ENCODE measurements around the gene R3HDM2.

The R3HDM2 gene

DNA sequence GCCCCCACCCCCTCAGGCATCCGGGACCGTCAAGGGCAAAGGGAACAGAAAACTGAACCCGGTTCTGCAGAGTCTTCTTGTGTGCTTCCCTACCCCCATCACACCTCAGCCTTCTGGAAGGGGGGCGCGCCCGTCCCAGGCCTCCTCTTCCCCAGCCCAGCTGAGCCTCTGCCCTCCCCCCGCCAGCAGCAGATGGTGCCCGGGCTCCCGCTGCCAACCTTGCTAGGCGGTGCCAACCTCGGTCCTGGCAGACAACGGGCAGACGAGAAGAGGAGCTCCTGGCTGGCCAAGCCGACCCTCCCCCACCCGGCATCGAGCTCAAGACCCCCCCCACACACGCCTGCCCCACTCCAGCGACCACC, 188.5 kb downstream of the R3HDM2 start:
- DNase-seq (ENCODE audit: low read depth, low spot score), result no peak

DNA sequence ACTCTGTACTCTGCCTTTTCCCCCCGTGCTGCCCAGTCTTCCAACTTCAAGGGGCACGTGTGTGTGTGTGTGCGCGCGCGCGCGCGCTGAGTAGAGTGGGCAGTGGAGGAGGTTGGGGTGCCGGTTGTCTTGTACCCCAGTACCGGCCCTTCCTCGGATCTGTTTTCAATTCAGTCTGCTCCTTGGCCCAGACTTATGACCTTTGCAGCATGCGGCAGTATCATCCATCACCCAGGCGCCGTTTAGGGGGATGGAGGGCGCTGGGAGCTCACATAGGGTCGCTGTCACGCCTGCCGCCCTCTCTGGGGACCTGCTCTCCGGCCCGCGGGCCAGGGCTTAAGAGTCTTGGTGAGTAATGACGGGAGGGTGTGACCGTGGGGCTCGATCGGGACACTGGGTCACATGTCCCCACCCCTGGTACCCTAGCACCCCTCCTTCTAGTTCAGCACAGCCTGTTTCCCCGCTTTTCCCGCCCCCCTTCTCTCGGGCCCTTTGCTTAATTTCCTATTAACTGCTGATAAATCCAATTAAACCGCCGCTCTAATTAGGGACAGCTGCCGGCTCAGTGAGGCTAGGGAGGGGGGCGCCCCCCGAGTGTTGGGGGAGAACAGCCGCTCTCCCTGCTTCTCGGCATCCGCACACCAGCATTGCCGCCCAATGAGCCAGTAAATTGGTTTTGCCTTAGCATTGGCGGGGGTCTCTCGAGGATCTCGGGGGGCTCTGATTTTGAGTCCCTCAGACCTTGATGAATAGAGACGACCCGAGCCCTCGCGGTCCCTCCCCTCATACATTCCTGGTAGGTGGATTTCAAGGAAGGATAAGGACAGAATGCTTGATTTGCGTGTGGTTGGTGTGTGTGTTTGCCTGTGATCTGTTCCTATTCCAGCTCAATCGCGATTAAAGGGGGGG, 189.2 kb downstream of the R3HDM2 start:
- no peak for DNase-seq (ENCODE audit: low read depth, low spot score)

DNA sequence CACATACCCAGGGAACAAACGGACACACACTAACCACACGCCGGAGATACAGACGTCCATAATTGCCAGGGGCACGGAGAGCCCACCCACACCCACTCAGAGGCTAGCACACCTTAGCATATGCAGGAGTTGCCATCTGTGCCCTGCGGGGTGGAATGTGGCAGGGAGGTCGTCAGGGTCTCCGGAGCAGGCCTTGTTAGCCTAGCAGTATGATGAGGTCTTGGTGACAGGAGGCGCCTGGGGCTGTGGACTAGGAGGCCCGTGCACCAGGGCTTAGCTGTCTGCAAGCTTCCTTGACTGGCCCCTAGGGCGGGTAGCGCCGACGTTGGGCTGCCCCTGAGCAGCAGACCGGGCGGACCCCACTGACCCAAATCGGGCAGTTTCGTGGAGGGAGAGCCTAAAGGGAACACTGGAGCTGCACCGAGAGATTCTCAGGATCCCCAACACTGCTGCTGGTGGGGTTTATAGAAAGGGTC, 189.9 kb downstream of the R3HDM2 start:
- DNase-seq (ENCODE audit: low read depth, low spot score), result peak; percentile 90

DNA sequence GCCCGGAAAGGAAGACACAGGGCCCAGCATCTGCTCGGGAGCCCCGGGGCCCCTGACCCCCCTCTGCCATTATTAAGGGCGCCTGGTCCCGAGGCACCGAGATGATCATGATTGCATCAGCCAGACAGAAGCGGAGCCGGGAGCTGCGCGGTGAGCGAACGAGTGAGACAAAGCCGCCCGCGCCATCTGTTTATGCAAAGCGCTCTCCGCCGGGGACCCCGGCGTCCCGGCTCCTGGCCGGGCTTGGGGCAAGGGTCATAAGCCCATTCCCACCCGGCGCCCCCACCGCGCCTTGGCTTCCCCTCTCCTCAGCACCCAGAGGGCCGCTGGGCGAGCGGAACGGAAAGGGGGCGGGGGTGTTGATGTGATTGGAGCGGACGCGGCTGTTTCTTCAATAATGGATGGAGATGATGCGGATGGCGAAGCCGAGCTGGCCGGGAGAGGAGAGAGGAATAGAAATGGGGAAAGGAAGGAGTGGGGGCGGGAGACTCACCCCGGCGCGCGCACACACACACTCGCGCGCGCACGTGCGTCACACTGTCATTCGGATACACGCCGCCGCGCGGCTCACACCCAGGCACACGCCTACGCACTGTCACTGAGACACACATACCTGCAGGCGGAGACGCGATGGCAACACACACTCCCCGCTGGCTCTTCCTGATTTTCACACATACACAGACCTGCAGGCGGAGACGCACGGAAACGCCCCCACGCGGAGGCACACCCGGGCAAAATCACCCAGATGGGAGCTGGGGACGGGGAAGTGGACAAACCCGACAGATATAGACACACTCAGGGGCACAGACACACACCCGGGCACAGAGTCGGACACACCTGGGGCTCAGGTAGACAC, 190.5 kb downstream of the R3HDM2 start:
- DNase-seq (ENCODE audit: low read depth, low spot score), result peak; percentile 64

DNA sequence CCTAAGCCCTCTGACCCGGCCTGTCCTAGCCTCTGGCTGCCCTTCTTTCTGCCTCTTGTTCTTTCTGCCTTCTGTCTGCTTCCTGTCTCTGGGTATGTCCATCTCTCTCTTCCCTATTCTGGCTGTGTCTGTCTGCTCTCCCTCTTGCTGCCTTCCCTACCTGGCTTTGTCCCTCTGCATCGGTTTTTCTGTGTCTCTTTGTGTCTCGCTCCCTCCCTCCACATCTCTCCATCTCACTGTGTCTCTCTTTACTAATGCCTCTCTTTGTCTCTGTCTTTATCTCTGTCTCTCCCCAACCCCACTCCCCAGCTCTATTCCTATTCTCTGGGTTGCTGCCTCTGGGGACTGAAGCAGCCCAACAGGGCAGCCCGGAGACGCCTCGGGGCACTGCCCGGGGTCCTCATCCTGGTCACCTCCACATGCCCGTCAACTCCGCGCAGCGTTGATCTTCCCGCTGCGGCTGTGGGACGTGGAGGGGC, 191.2 kb downstream of the R3HDM2 start:
- no peak for DNase-seq (ENCODE audit: low read depth, low spot score)

DNA sequence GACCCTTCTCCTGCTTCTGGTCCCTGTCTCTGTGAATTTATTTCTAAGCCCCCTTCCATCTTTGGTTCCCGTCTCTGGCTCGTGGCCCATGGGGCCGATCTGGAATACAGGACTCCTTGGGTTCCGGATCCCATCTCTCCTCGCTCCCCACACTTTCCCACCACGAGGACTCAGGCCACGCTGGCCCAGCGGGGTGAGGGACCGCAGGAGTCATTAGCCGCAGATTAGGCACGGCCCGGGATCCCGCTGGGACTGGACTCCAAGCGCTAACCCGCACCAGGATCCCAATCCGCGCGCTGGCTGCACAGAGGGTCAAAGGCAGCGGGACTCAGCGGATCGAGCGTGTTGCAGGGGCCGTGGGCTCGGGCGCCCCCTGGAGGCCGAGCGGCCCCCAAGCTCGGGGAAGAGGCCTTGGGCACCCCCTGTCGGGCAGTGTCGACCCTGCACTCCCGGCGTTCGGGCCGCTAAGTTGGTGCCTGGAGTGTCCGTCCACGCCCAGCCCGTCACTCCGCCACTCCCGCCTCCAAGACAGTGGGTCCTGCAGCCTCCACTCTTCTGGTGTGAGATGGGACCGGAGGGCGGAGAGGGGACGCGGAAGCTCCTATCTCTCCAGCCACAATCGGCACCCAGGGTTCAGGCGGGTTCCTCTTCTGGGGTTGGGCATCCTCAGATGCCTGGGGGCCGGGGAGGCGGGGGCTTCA, 191.8 kb downstream of the R3HDM2 start:
- DNase-seq (ENCODE audit: low read depth, low spot score), result peak; percentile 97

DNA sequence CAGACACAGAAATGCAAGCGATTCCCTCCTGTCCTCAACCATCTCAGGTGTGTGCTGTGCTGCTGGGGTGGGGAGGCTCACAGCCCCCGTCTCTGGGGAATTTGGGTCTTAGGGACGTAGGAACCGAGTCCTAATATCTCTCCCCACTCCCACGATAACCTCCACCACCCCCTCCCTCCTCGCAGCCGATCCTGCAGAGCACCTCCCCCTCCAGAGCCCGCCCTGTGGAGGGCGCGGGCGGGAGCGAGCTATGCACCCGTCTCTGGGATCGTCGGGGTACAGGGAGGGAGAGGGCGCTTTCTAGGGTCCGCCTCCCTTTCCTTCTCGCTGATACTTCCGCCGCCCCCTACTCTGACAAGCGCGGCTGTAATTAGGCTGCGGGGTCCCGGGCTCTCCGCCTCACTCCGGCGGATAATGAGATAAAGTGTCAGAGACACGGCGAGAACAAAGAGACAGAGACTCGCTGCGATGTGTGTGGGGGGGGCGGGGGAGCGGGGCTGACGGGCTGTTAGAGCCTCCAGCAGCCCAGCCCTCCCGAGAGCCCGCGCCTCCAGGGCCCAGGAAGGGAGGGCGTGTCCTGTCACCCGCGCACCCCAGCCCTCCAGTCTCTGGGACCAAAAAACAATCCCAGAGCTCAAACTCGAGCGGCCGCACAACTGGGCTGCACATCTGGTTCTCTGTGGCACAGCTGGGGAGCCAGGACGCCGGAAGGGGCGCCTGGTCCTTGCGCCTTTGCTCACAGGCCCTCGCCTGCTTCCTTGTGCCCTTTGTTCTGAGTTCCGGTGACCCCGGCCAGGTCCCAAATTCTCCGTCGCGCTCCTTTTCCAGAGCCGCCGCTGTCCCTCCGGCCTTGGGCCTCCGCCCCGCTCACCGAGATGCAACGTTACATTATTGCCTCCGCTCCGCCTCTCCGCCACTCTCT, 192.7 kb downstream of the R3HDM2 start:
- peak; percentile 61 for DNase-seq (ENCODE audit: low read depth, low spot score)

DNA sequence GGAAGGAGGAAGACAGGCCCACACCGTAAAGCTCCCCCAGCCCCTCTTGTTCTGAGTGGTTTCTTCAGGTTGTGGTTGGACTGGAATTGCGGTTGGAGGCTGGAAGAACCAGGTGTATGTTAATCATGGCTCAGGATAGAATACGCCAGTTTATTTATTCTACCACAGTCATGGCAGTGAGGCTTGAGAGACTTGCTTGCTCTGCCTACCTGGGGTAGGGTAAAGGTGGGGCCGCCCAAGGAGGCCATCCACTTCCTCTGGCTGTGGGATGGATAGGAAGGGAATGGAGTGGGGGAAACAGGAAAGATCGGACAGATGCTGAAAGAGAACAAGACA, 193.3 kb downstream of the R3HDM2 start:
- no peak for DNase-seq (ENCODE audit: low read depth, low spot score)

DNA sequence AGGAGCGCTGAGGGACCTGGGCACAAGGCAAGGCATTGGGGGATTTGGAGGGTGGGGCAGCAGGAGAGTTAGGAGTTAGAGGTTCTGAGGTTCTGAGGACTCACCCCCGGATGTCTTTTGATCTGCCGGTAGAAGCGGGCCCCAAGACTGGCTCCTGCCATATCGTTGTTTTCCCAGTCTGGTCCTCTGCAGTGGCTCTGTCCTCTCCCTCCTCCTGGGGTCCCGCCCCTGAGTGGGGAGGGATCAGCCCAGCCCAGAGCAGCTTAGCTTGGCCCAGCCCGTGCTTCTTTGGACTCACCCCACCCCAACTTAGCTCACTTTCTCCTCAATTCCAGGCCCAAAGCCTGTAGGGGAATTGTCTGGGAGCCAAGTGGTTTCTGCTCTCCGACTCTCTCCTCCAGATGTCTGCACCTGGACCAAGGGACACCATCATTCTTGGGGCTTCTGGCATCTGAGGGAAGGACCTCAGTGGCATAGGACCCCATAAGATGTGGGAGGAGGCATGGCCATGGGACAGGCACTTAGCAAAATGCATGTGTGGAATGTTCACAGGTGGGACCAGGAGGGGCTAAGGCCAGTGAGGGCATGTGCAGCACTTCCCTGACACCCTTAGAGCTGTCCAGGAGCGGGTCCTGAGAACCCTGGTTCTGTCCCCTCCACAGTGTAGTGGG, 193.8 kb downstream of the R3HDM2 start:
- DNase-seq (ENCODE audit: low read depth, low spot score), result no peak

DNA sequence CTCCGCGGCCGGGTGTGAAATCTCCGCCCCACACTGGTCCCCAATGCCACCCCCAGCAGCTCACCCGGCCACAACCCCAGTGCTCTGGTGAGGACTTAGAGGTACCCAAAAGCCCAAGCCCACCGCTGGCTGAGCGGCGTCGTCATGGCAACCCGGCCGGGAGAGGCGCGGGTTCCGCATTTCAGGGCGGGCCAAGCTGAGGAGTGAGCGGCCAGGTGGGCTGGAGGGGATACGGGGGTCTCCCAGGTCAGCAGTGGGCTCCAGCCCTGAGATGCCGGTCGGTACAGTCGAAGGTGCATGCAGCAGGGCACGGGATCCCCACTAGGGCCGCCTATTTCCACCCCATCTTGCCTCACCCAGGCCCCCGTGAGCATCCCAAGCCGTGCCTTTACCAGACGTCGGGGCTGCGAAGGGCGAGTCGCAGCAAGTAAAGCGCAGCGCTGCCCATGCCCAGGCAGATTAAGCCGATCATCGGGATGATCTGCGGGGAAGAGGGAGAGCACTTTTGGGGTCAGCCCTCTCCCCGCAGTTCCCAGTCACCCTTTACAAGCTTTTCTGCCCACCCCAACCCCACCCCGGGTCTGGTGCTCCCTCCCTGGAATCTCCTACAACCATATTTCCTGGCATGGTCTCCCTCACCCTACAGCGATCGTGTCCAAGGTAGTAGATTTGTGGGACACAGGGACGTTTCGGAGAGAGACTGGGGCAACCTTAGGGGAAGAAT, 194.5 kb downstream of the R3HDM2 start:
- DNase-seq (ENCODE audit: low read depth, low spot score), result no peak

DNA sequence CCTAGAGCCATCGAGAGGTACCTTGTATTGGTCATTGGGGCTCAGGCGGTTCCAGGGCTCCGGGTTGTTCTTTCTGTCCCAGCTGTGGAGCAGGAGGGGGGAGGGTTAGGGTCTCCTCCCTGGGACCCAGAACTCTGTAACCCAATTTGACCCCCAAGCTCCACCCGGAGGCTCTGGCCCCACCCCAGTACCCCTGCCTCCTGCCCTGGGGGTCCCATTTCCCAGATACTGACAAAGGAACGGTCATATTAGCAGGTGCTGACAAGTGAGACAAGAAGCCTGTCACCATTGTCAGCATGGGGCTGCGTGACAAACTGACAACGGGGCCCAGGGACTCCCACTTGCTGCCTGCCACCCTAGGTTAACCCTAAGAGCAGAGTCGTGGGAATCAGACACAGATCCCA, 195.1 kb downstream of the R3HDM2 start:
- no peak for DNase-seq (ENCODE audit: low read depth, low spot score)

DNA sequence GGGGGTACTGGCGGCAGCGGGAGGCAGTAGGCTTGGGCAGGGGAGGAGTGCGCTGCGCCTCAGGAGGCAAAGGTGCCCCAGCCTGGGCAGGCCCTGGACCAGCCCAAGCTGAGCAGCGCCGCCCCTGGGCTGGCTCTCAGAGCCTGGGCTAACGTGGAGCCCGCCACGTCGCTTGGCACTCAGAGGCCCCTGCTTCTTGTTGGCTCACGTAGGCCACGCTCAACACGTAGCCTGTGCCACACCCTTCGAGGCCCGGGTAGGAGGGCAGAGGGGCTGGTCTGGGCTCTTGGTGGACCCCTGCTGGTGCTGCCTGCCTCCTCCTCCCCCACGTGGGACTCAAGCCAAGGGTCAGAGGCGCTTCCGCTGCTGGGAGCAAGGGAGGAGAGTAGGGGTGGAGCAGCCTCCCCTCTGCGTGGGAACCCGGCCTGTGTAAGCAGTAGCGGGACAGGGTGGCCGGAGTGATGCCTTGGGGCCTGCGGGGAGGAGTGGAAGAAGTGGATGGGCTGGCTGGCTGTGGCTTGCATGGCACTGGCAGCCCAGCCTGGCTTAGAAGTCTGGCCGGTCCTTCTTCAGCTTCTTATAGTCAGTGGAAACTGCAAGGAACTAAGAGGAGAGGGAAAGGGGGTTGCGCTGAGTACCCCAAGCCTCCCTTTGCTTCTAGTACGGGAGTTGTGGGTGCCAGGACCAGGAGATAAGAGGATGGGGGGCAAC, 195.7 kb downstream of the R3HDM2 start:
- DNase-seq (ENCODE audit: low read depth, low spot score), result peak; percentile 71

DNA sequence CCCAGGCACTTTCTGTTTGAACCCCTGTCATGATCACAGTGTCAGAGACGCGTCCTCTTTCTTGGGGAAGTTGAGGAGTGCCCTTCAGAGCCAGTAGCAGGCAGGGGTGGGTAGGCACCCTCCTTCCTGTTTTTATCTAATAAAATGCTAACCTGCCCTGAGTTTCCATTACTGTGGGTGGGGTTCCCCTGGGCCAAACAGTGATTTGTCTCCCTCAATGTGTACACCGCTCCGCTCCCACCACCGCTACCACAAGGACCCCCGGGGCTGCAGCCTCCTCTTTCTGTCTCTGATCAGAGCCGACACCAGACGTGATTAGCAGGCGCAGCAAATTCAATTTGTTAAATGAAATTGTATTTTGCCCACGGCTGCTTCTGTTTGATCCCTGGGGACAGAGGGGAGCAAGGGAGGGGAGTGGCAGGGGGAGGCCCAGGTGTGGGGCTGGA, 196.2 kb downstream of the R3HDM2 start:
- DNase-seq (ENCODE audit: low read depth, low spot score), result no peak

DNA sequence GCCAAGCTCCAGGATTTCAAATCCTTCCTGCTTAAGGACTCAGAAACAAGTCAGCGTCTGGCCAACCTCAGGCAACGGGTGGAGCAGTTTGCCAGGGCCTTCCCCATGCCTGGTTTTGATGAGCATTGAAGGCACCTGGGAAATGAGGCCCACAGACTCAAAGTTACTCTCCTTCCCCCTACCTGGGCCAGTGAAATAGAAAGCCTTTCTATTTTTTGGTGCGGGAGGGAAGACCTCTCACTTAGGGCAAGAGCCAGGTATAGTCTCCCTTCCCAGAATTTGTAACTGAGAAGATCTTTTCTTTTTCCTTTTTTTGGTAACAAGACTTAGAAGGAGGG, 196.6 kb downstream of the R3HDM2 start:
- no peak for DNase-seq (ENCODE audit: low read depth, low spot score)

DNA sequence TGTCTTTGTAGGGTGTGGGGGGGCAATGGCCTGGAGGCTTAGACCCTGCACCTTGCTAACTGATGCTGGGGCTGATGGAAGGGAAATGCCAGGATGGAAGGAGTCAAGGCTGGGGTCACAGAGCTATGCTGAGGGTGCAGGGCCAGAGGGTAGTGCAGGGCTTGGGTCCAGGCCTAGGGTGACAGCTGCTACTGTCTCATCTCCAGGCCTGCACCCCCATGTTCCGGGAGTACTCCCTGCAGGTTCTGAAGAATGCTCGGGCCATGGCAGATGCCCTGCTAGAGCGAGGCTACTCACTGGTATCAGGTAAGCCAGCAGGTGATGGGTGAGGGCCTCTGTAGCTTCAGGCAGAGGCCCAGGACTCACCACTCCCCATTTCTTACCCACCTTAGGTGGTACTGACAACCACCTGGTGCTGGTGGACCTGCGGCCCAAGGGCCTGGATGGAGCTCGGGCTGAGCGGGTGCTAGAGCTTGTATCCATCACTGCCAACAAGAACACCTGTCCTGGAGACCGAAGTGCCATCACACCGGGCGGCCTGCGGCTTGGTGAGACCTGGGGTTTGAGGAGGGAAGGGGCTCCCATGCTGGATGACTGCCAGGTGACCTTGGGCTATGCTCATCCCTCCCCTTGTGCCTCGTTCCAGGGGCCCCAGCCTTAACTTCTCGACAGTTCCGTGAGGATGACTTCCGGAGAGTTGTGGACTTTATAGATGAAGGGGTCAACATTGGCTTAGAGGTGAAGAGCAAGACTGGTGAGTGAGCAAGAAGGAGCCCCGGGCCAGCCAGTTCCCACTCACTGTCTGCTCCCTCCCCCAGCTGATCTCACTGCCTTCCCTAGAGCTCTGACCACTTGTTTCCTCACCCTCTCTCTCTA, 197.2 kb downstream of the R3HDM2 start:
- no peak for DNase-seq (ENCODE audit: low read depth, low spot score)

DNA sequence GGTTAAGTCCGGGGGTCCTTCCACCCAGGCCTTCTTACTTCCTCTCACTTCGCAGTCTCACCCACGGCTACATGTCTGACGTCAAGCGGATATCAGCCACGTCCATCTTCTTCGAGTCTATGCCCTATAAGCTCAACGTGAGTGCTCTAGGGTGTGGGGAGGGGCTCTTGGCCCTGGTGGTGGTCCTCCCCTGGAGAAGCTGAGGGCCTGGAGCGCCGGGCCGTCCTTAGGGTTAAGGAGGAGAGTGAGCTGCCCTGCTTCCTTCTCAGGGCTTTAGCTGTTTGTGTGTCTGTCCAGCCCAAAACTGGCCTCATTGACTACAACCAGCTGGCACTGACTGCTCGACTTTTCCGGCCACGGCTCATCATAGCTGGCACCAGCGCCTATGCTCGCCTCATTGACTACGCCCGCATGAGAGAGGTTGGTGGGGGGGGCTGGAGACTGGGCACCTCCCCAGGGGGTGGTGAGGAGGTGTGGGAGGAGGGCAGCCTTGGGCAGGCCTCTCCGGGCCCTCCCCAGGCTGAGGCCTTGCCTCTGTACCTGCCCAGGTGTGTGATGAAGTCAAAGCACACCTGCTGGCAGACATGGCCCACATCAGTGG, 198.6 kb downstream of the R3HDM2 start:
- no peak for DNase-seq (ENCODE audit: low read depth, low spot score)

DNA sequence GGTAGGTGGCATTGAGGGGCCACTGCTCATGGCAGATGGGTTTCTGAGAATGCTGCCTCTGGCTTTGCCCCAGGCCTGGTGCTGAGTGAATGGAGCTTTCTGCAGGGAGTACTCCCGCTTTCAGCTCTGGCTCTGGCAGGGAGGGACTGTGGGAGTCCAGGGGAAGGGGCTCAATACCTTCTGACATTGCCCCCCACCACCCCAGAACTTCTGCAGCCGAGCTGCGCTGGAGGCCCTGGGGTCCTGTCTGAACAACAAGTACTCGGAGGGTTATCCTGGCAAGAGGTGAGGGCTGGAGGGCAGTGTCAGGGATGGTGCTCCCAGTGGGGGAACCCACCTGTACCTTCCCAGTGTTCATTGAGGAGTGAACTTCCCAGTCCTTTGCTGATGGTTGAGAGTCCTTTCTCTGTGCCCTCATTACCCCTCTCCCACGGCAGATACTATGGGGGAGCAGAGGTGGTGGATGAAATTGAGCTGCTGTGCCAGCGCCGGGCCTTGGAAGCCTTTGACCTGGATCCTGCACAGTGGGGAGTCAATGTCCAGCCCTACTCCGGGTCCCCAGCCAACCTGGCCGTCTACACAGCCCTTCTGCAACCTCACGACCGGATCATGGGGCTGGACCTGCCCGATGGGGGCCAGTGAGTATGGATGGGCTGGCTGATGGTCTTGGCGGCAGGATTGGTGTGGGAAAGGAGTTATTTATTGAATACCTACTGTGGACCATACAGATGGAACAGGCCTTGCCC, 199.4 kb downstream of the R3HDM2 start:
- no peak for DNase-seq (ENCODE audit: low read depth, low spot score)

All from ELF-1 (cell line).